IMR-90 (cell line): ENCODE data around the gene AARSD1.

Source experiments
- CTCF ChIP-seq: conservative IDR thresholded peaks from 2 replicates; pipeline ENCODE4 v1.5.1; 2012; ENCODE audit warnings: mild to moderate bottlenecking, low read depth, low read length, improper control_type of control experiment
- POLR2A ChIP-seq: IDR thresholded peaks from 2 replicates; pipeline ENCODE4 v1.6.1; 2012; ENCODE audit warnings: mild to moderate bottlenecking, low read depth, low read length

- TF ChIP-seq POLR2A, result no peak
- TF ChIP-seq CTCF, result no peak
Observed at GRCh38 chr17:43011728-43012472, 47.6 kb upstream of the AARSD1 start.
